Measurements from ENCODE around the gene SAMHD1.

The SAMHD1 gene

GRCh38 chr20:36873498-36874189 is 77.9 kb downstream of the SAMHD1 start:
- no peak for DNase-seq (ENCODE audit: low read depth)

GRCh38 chr20:36872852-36873251 is 78.7 kb downstream of the SAMHD1 start:
- DNase-seq (ENCODE audit: low read depth) = no peak

- no peak for DNase-seq (ENCODE audit: low read depth)
Measured at GRCh38 chr20:36871640-36872570, 79.6 kb downstream of the SAMHD1 start.

GRCh38 chr20:36866681-36867495 is 84.6 kb downstream of the SAMHD1 start:
- no peak for DNase-seq (ENCODE audit: low read depth)

- no peak for DNase-seq (ENCODE audit: low read depth)
Measured at GRCh38 chr20:36866164-36866563, 85.3 kb downstream of the SAMHD1 start.

GRCh38 chr20:36865861-36866149 is 85.7 kb downstream of the SAMHD1 start:
- DNase-seq (ENCODE audit: low read depth) = no peak

- DNase-seq (ENCODE audit: low read depth) = no peak
Measured at GRCh38 chr20:36865076-36865860, 86.2 kb downstream of the SAMHD1 start.

- no peak for DNase-seq (ENCODE audit: low read depth)
Measured at GRCh38 chr20:36862857-36863668, 88.4 kb downstream of the SAMHD1 start.

- no peak for DNase-seq (ENCODE audit: low read depth)
Measured at GRCh38 chr20:36861875-36862801, 89.4 kb downstream of the SAMHD1 start.

- DNase-seq (ENCODE audit: low read depth) = no peak
Measured at GRCh38 chr20:36861625-36861874, 90.0 kb downstream of the SAMHD1 start.

GRCh38 chr20:36860811-36861624 is 90.5 kb downstream of the SAMHD1 start:
- no peak for DNase-seq (ENCODE audit: low read depth)

GRCh38 chr20:36860339-36860738 is 91.2 kb downstream of the SAMHD1 start:
- DNase-seq (ENCODE audit: low read depth) = no peak

- no peak for DNase-seq (ENCODE audit: low read depth)
Measured at GRCh38 chr20:36859700-36860330, 91.7 kb downstream of the SAMHD1 start.

- DNase-seq (ENCODE audit: low read depth) = no peak
Measured at GRCh38 chr20:36859282-36859555, 92.3 kb downstream of the SAMHD1 start.

GRCh38 chr20:36856691-36857635 is 94.5 kb downstream of the SAMHD1 start:
- DNase-seq (ENCODE audit: low read depth) = no peak

GRCh38 chr20:36856195-36856594 is 95.3 kb downstream of the SAMHD1 start:
- DNase-seq (ENCODE audit: low read depth) = no peak

- no peak for DNase-seq (ENCODE audit: low read depth)
Measured at GRCh38 chr20:36855241-36855657, 96.3 kb downstream of the SAMHD1 start.
